GM20000 (cell line): Measurements from ENCODE around the gene DGCR8.

ENCODE experiments used
- DNase-seq: peaks from one replicate; pipeline ENCODE4 v3.0.0; 2012; ENCODE audit warnings: low spot score
- TF ChIP-seq, protein P1 (sequence below): IDR thresholded peaks from 2 replicates; pipeline ENCODE4 v1.5.1; 2012; ENCODE audit warnings: mild to moderate bottlenecking, control low read depth; ENCODE audit errors: extremely low read depth, missing control alignments

The DGCR8 gene

DNA sequence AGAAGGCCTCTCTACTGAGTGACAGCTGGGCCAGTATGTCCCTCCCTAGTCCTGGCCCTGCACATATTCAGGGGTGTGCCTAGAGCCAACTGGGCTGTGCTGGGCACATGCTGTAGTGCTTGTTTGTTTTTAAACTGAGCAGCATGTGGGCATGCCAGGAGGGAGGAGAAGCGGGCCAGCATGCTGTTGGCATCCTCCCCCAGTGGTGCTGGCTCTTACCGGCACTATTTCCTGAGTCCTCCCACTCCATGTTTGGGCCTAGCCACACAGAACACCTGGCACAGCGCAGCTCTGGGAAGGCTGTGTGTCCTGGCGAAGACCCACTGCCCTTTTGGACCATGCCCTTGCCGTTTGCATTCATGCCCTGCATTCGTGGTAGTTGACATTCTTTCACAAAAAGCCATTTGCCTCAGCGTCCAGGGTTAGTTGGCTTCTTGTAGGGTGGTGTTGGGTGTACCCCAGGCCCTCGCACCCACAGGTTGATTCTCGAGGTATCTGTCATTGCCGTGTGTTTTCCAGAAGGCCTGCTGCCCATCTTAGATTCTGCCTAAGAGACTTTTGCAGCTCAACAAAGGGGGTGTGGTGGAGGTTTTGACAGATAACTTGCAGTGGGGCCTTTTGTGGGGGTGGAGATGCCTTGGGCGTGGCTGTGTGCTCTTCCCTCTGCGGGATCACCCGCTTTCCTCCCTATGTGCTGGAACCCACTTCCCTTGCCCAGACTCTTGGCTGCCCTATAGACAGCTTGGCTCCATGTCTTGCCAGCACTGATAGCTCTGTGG, 13.6 kb downstream of the DGCR8 start:
- DNase-seq: no peak
- TF ChIP-seq, protein P1, sequence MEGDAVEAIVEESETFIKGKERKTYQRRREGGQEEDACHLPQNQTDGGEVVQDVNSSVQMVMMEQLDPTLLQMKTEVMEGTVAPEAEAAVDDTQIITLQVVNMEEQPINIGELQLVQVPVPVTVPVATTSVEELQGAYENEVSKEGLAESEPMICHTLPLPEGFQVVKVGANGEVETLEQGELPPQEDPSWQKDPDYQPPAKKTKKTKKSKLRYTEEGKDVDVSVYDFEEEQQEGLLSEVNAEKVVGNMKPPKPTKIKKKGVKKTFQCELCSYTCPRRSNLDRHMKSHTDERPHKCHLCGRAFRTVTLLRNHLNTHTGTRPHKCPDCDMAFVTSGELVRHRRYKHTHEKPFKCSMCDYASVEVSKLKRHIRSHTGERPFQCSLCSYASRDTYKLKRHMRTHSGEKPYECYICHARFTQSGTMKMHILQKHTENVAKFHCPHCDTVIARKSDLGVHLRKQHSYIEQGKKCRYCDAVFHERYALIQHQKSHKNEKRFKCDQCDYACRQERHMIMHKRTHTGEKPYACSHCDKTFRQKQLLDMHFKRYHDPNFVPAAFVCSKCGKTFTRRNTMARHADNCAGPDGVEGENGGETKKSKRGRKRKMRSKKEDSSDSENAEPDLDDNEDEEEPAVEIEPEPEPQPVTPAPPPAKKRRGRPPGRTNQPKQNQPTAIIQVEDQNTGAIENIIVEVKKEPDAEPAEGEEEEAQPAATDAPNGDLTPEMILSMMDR: no peak

DNA sequence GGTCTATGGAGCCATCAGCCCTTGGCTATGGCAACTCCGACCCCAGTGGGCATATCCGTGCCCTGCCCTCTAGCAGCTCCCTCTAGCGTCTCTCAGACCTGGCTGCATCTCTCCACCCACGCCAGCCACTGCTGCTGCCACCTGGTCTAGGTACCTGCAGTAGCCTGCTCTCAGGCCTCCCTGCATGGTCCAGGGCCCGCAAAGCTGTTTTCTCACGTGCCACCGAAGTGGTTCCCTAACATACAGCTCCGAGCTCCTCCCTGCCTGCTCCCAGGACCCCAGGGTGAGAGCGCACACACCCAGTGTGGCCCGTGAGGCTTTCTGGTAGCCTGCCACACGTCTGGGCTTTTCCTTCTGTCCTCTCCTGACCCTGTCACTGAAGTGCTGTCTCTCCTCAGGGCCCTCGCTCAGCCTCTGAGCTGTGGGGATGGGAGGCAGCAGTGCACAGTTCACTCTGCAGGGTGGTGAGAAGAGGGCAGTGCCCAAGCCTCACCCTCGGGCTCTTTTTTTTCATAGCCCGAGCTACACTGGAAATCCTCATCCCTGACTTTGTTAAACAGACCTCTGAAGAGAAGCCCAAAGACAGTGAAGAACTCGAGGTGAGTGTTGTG, 14.3 kb downstream of the DGCR8 start:
- TF ChIP-seq, protein P1: no peak
- DNase-seq: no peak

DNA sequence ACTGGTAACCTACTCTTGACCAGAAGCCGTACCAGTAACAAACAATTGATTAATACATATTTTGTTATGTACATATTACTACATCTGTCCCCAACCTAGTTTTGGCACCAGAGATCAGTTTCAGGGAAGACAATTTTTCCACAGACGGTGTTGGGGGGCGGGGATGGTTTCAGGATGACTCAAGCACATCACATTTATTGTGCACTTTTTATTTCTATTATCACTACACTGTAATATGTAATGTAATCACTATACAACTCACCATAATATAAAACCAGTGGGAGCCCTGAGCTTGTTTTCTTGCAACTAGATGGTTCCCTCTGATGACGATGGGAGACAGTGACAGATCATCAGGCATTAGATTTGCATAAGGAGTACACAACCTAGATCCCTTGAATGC, 15.5 kb downstream of the DGCR8 start:
- TF ChIP-seq, protein P1: no peak
- DNase-seq: no peak

DNA sequence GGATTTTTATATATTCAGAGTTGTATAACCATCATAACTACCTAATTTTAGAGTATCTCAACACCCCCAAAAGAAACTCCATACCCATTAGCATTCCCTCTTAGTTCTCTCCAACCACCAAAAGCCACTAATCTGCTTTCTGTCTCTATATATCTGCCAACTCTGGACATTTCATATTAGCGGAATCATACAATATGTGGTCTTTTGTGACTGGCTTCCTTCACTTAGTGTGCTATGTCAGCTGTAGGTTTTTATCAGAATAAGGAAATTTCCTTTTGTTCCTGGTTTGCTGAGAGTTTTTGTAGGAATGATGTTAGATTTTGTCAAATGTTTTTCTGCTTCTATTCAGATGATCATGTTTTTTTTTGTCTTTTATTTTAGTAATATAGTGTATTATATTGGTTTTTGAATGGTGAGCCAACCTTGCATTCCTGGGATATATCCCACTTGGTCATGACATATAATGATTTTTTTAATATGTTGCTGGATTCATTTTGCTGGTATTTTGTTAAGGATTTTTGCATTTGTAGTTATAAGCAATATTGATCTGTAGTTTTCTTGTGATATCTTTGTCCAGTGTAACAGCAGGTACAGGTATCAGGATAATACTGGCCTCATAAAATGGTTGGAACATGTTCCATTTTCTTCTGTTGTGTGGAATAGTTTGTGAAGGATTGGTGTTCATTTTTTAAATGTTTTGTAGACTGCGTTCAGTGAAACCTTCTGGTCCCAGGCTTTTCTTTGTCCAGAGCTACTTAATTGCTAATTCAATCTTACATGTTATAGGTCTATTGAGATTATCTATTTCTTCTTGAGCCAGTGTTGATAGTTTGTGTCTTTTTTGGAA, 16.8 kb downstream of the DGCR8 start:
- TF ChIP-seq, protein P1: no peak
- DNase-seq: no peak

DNA sequence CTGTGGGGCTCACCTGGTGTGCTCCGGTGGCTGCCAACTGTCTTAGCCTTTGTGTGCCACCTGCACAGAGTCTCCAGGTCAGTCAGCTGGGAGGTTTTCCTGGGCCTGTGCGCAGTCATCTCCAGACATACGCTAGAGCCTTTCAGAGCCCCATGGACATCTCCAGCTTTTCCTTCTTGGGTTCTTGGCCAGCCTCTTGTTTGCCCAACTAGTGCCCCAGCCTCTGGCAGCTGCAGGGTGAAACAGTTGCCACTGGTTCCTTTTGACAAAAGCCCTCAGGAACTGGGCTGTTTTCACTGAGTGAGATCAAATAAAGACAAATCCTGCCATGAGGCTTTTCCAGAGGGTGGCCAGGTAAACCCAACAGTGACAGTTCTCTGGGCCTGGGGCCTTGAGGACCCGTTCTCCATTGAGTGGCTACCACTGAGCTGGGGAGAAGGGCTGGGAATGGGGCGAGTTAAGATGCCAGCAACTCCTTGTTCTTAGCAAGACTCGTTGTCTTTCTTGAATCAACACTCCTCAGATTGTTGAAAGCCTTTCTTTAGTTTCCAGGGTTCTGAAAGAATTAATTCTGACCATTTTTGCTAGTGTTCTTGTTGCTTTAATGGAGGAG, 19.2 kb downstream of the DGCR8 start:
- DNase-seq: no peak
- TF ChIP-seq, protein P1: no peak

DNA sequence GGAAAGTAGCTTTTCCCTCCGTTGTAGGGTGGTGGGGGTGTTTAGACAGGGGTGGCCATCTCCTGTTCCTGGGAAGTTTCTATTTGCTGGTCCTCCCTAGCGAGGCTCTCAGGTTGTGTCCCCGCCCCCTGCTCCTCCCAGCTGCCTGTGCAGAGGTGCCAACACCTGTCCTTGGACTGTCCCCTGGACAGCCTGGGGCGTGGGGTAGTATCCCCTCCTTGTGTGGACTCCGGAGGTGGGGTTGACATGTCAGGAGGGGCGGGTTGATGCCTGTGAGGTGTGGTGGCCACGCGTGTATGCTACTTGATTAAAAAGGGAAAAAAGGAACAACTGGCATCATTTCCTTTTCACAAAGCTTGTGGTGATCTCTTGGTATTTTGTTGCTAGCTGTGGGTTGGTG, 21.6 kb downstream of the DGCR8 start:
- TF ChIP-seq, protein P1: no peak
- no peak for DNase-seq
